Endothelial cell of umbilical vein (primary cell): ENCODE results near the gene CDIP1. TPM values are rescaled to one million over a fixed set of nuclear protein-coding genes. Genes with fewer than 3 reads are reported as not detected.

Source experiments
- BruUV-seq: library from RNA; stranded (reverse); fragments of 400-500 nt; replicated peaks from 2 replicates; lab custom pipeline; 2021; lab: Mats Ljungman, UMichigan
- CTCF ChIA-PET: fragments of 300-600, 350-600 bp; sonication (Branson Sonifier 250); formaldehyde crosslinking; loops from one replicate; lab custom pipeline; 2021; ENCODE audit warnings: antibody characterized with exemption, inconsistent platforms; lab: Charles Lee
- POLR2A ChIA-PET: fragments of 300-600, 350-600 bp; sonication (Branson Sonifier 250); formaldehyde crosslinking; loops from one replicate; lab custom pipeline; 2021; ENCODE audit warnings: antibody characterized with exemption, inconsistent platforms; lab: Charles Lee
- DNase-seq: peaks from one replicate; pipeline ENCODE4 v3.0.0-alpha.2; 2011; ENCODE audit warnings: low read depth, low spot score
- FAIRE-seq: peaks from 2 replicates; lab custom pipeline; 2011; peaks lifted over from hg19 to GRCh38; lab: Jason Lieb, UNC
- H2AFZ ChIP-seq: 2 replicates; pipeline ENCODE4 v1.6.0; 2012; ENCODE audit warnings: low read depth, low read length, control low read depth, inconsistent platforms
- H3K27ac ChIP-seq: 2 replicates; pipeline ENCODE4 v1.5.1; 2011; ENCODE audit warnings: low read depth, mild to moderate bottlenecking, control low read depth, low read length, moderate library complexity; ENCODE audit not compliant: insufficient read depth
- H3K27me3 ChIP-seq, 2 experiments: 2 replicates each; pipeline versions ENCODE4 v1.6.0 to v1.6.1; 2011; ENCODE audit warnings: low read length in 2 of 2, mixed read lengths in 1 of 2; ENCODE audit not compliant: control insufficient read depth in 2 of 2, insufficient read depth in 2 of 2
- H3K36me3 ChIP-seq, 2 experiments: 2 replicates in 1 of 2; 3 replicates in 1 of 2; pipeline ENCODE4 v1.5.1; 2011; ENCODE audit warnings: low read length in 2 of 2, mild to moderate bottlenecking in 1 of 2, moderate library complexity in 1 of 2; ENCODE audit not compliant: control insufficient read depth in 2 of 2, insufficient read depth in 2 of 2; ENCODE audit errors: extremely low read depth in 1 of 2
- H3K4me1 ChIP-seq: 3 replicates; pipeline ENCODE4 v1.5.1; 2011; ENCODE audit warnings: mild to moderate bottlenecking, low read length; ENCODE audit not compliant: control insufficient read depth, insufficient read depth; ENCODE audit errors: extremely low read depth
- H3K4me2 ChIP-seq: 2 replicates; pipeline ENCODE4 v1.6.1; 2011; ENCODE audit warnings: low read length, control low read depth, mixed read lengths; ENCODE audit not compliant: insufficient read depth
- H3K4me3 ChIP-seq, 3 experiments: fragments of 200-600 bp in 1 of 3; sonication (generic), shearing (Covaris generic) in 1 of 3; replicated peaks in 1 of 3; 2 replicates each; pipeline ENCODE4 v1.5.1; 2011 to 2016; ENCODE audit warnings: control low read depth in 3 of 3, low read length in 3 of 3, mild to moderate bottlenecking in 2 of 3, inconsistent platforms in 1 of 3, low read depth in 1 of 3, moderate library complexity in 1 of 3; ENCODE audit not compliant: insufficient read depth in 1 of 3
- H3K79me2 ChIP-seq: 2 replicates; pipeline ENCODE4 v1.6.0; 2012; ENCODE audit warnings: low read length, inconsistent platforms; ENCODE audit not compliant: control insufficient read depth, insufficient read depth
- H3K9ac ChIP-seq: replicated peaks from 2 replicates; pipeline ENCODE3; 2011; ENCODE audit warnings: low read length, control low read depth; ENCODE audit not compliant: insufficient read depth; ENCODE audit errors: extremely low read depth
- H3K9me1 ChIP-seq: replicated peaks from 3 replicates; pipeline ENCODE4 v1.6.0; 2011; ENCODE audit warnings: mild to moderate bottlenecking, low read length; ENCODE audit not compliant: control insufficient read depth, insufficient read depth; ENCODE audit errors: extremely low read depth
- H3K9me3 ChIP-seq: replicated peaks from 2 replicates; pipeline ENCODE4 v1.5.1; 2012; ENCODE audit warnings: low read length, inconsistent platforms; ENCODE audit not compliant: control insufficient read depth, insufficient read depth
- H4K20me1 ChIP-seq: replicated peaks from 2 replicates; pipeline ENCODE3; 2011; ENCODE audit warnings: mild to moderate bottlenecking, low read length; ENCODE audit not compliant: control insufficient read depth, insufficient read depth; ENCODE audit errors: extremely low read depth
- EZH2 ChIP-seq: IDR thresholded peaks from 2 replicates; pipeline ENCODE4 v1.6.1; 2012; ENCODE audit warnings: borderline replicate concordance, low read depth, mild to moderate bottlenecking, moderate library complexity, low read length, inconsistent platforms; ENCODE audit not compliant: severe bottlenecking
- FOS ChIP-seq: IDR thresholded peaks from 2 replicates; pipeline ENCODE4 v1.6.1; 2011; ENCODE audit warnings: mild to moderate bottlenecking, low read length, moderate library complexity, borderline replicate concordance; ENCODE audit not compliant: insufficient read depth
- GATA2 ChIP-seq: IDR thresholded peaks from 2 replicates; pipeline ENCODE4 v1.7.0; 2011; ENCODE audit warnings: low read depth, mild to moderate bottlenecking, moderate library complexity, mixed read lengths, low read length; ENCODE audit not compliant: insufficient read length, insufficient read depth
- JUN ChIP-seq: IDR thresholded peaks from 2 replicates; pipeline ENCODE4 v1.6.1; 2011; ENCODE audit warnings: borderline replicate concordance, low read depth; ENCODE audit not compliant: insufficient read length, insufficient read depth
- MYC ChIP-seq: IDR thresholded peaks from one replicate; pipeline ENCODE4 v1.6.1; 2011; ENCODE audit warnings: mild to moderate bottlenecking, low read depth, low read length
- POLR2A ChIP-seq: IDR thresholded peaks from 2 replicates; pipeline ENCODE4 v1.6.1; 2012; ENCODE audit warnings: low read depth, mild to moderate bottlenecking, control low read depth, low read length
- POLR2AphosphoS5 ChIP-seq: IDR thresholded peaks from 2 replicates; pipeline ENCODE4 v1.6.1; 2012; ENCODE audit warnings: low read depth, mild to moderate bottlenecking, control low read depth, low read length, moderate library complexity; ENCODE audit not compliant: insufficient read depth
- dilution Hi-C: fragments of 300-500 bp; cut with MboI; formaldehyde crosslinking; loops from one replicate; pipeline ENCODE4 v1.15.0; 2019; ENCODE audit warnings: low sequenced_read_pairs; ENCODE audit not compliant: extremely low pct_ligation_motif_present
- intact Hi-C: fragments of 100-400 bp; cut with micrococcal nuclease; formaldehyde crosslinking; loops from one replicate; pipeline ENCODE4 v1.10.0; 2022
- polyA plus RNA-seq, 4 experiments: library from polyadenylated mRNA; depleted of rRNA in 3 of 4; stranded (reverse) in 3 of 4; unstranded in 1 of 4; fragments of >200 nt; gene quantifications; 2 replicates each; pipeline versions ENCODE4 v1.2.1 to v1.2.3, GENCODE V29; 2011 to 2012; ENCODE audit warnings: missing spikeins in 1 of 4
- total RNA-seq: library from RNA; stranded (reverse); gene quantifications from 2 replicates; pipeline ENCODE4 v1.2.3, GENCODE V29; 2021
- TF ChIP-seq, protein P1 (sequence below): IDR thresholded peaks from 2 replicates; pipeline ENCODE4 v1.6.1; 2011; ENCODE audit not compliant: insufficient read depth, insufficient read length
- TF ChIP-seq, protein P2 (sequence below), 2 donors: IDR thresholded peaks; 1 replicate in 1 of 2; 2 replicates in 1 of 2; pipeline ENCODE4 v1.5.1; 2011; ENCODE audit warnings: low read length in 2 of 2, mild to moderate bottlenecking in 2 of 2, moderate library complexity in 2 of 2, control low read depth in 1 of 2, inconsistent platforms in 1 of 2, low read depth in 1 of 2; ENCODE audit not compliant: insufficient read depth in 1 of 2; ENCODE audit errors: extremely low read depth in 1 of 2

Gene CDIP1
- total and polyA plus RNA-seq, 2 donors (not counting 3 experiments of a cell fraction or from before 2014, with no cell fraction given) = 33.9 to 37.4 TPM

DNA sequence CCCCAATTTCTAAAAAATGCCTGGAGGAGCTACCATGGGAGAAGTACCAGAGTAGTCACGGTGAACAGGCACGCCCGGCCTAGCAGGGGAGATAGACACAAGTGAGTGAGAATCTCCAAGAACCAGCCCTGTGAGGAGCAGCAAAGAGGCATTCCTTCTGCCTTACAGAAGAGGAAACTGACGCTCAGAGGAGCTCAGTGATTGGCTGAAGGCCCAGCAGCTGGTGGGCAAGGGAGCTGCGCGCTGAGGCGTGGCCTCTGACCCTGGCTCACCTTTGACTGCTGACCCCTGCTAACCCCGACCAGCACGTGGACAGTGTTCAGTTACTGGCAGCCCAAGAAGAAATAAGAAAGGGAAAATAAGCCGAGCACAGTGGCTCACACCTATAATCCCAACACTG, 19.4 kb upstream of the CDIP1 start:
- Histone ChIP-seq H3K4me2 (no peak overlapping the region), H3K27me3 (peaks cover 0 to 4% of the 10 kb centered on the region in 2 experiments), H3K9me1 (no peaks in the 10 kb centered on the region), H3K4me1 (no peaks in the 10 kb centered on the region), H3K9me3 (no peaks in the 10 kb centered on the region), H4K20me1 (no peaks in the 10 kb centered on the region), H3K36me3 (no peaks in the 10 kb centered on the region), H3K27ac (no peak overlapping the region), H3K79me2 (no peaks in the 10 kb centered on the region), H2AFZ (no peak overlapping the region), H3K9ac (no peak overlapping the region), H3K4me3 (no peak overlapping the region)
- FAIRE-seq (no peak), DNase-seq (no peak)
- TF ChIP-seq JUN (no peak), POLR2AphosphoS5 (no peak), EZH2 (no peak), GATA2 (no peak), MYC (no peak), POLR2A (no peak), FOS (no peak)
- TF ChIP-seq, protein P1, sequence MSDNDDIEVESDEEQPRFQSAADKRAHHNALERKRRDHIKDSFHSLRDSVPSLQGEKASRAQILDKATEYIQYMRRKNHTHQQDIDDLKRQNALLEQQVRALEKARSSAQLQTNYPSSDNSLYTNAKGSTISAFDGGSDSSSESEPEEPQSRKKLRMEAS = no peak
- TF ChIP-seq, protein P2, sequence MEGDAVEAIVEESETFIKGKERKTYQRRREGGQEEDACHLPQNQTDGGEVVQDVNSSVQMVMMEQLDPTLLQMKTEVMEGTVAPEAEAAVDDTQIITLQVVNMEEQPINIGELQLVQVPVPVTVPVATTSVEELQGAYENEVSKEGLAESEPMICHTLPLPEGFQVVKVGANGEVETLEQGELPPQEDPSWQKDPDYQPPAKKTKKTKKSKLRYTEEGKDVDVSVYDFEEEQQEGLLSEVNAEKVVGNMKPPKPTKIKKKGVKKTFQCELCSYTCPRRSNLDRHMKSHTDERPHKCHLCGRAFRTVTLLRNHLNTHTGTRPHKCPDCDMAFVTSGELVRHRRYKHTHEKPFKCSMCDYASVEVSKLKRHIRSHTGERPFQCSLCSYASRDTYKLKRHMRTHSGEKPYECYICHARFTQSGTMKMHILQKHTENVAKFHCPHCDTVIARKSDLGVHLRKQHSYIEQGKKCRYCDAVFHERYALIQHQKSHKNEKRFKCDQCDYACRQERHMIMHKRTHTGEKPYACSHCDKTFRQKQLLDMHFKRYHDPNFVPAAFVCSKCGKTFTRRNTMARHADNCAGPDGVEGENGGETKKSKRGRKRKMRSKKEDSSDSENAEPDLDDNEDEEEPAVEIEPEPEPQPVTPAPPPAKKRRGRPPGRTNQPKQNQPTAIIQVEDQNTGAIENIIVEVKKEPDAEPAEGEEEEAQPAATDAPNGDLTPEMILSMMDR (IDR thresholded peaks at IDR 0.05; ENCODE audit: extremely low read depth in 1 of 2, insufficient read depth in 1 of 2, low read depth in 1 of 2, low read length in 2 of 2) = no peak
- intact Hi-C loops (no loop called here), dilution Hi-C loops (no loop called here)
- ChIA-PET POLR2A (no interaction called here), CTCF (interaction anchor here (0.8 kb wide), 1 partner anchor 9 kb away, joined by 3 read pairs; no protein-coding TSS in a partner anchor)
- BruUV-seq = no TSS peak
